IPS-NIHi7 (cell line): ENCODE data around the gene MAD1L1.

Source experiments
- DNase-seq: peaks from one replicate; pipeline ENCODE4 v3.0.0; 2012; ENCODE audit warnings: mixed read lengths; ENCODE audit errors: extremely low spot score

The MAD1L1 gene

DNA sequence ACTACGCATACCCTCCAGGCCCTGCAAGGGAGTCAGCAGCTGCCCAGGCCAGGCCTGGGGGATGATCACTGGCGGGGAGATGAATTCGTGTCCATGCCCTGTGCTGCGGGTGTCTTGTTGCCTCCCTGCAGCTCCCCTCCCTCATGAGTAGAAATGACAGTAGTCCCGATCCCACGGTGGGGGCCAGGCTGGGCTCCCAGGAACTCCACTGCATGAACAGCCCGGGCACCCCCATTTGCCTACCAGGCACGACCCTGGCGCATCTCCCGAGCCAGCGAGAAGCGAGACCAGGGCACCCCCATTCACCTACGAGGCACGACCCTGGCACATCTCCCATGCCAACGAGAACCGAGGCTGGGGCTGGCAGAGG is 316.2 kb downstream of the MAD1L1 start:
- DNase-seq: no peak

DNA sequence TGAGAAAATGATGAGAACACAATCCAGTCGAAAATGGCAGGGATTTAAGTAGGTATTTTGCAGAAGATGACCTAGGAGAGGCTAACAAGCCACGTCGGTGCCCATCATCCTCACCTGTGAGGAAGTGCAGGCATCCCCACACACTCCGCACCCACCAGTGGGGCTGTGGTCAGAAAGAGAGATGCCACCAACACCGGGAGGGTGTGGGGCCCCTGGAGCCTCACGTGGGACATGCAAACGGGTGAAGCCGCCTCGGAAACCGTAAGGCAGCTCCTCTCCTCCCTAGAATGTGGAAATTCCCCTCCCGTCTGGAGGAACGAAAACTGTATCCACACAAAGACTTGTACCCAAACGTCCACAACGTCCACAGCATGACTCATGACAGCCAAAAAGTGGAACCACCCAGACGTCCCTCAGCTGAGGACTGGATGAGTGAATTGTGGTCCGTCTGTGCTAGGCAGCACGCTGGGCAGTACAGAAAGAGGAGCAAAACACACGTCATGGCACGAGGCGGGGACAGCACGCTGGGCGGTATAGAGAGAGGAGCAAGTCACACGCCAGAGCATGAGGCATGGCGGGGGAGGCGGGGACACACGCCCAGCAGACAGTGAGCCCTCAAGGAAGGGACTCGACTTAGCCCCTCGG is 316.7 kb downstream of the MAD1L1 start:
- DNase-seq: no peak

- DNase-seq: no peak
These were observed 317.4 kb downstream of the MAD1L1 start for GRCh38 chr7:1915326-1915725.

- no peak for DNase-seq
These were observed 318.0 kb downstream of the MAD1L1 start for GRCh38 chr7:1914743-1915142.

DNA sequence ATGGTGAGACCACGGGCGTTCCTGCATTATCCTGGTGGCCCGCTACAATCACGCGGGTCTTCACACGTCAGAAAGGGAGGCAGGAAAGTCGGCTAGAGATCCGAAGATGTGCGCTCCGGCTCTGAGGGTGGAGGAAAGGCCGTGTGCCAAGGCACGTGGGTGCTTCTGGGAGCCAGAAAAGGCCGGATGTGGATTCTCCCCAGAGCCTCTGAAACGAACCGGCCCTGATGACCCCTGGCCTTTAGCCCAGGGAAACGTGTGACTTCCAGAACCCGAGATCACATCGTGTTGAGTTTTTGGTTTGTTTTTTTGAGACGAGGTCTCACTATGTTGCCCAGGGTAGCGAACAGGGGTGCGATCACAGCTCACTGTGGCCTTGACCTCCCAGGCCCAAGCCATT is 318.4 kb downstream of the MAD1L1 start:
- DNase-seq: no peak

DNA sequence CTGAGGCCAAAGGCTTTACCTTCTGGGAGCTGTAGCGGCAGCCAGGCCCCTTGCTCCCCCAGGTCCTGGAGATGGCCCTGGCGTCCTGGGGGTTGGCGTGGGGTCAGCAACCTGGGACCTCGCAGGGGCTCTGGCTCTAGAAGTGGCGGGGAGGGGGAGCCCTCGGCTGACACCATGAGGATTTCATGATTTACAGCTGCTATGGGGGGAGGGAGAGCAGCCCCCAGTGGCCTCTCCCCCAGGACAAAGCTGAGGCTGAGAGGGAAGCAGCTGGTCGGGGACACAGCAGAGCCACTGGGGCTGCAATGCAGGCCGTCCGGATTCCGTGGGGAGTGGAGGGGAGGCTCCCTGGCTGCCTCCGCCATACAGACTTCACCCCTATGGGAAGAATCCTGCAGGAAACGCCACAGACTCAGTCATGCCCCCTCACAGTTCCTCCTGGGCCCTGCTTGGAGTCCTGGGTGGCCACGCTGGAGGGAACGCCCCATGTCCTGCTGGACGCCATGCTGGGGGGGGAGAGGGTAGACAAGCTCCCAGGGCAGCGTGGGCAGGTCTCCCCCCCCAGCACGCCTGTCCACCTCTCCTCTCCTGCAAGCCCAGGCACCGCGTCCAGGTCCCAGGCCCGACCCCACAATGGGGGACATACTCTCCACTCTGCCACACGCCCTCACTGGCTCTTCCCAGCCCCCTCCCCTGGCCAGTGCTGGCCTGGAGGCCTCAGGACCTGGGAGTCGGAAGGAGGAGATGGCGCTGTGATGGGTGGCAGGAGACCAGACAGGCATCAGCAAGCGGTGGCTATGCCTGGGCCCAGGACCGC is 319.1 kb downstream of the MAD1L1 start:
- no peak for DNase-seq

DNA sequence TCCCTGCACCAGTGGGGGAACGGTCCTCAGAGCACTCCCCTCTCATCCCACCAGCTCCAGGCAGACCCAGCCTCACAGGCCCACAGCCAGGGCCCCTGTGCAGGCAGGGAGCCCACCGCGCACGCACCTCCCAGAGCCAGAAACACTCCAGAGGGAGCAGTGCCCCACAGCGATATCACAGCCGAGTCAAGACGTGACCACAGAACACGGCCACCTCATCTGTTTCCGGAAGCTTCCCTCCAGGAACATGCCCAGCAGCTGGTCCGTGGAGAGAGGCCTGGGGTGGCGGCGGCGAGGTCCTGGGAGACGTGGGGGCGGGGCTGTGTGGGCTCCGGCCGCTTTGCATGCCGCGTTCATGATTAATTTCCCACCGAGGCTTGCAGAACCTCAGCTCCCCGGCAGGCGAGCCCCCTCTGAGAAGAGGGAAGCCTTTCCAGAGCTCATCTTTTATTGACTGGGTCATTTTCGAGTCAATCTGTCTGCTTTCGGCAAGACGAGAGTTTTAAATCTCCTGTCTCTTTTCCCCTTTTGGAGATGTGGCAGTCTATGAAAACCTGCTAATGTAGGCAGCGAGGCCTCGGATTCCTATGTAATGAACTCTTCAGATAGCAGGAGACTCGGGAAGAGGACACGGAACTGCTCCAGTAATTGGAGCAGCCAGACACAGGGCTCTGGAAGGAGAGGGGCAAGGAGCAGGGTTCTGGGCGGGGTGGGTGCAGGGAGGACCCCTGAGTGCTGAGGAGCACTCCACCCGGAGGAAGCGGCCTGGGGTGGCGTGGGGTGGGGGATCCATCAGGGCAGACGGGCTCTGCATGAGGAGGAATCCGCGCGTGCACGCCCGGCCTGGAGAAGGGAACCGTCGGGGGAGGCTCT is 319.9 kb downstream of the MAD1L1 start:
- no peak for DNase-seq

DNA sequence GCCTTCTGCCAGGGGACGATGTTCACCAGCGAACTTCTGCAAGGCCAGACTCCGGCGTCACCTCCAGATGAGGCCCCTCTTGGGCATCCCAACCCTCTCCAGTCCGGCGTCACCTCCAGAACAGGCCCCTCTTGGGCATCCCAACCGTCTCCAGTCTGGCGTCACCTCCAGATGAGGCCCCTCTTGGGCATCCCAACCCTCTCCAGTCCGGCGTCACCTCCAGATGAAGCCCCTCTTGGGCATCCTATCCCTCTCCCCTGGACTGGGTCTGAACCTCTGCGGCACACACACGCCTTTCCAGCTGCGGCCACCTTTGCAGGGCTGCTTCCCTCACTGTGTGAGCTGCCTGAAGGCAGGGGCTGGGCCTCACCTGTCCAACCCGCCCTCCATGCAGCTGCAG is 321.2 kb downstream of the MAD1L1 start:
- no peak for DNase-seq

- DNase-seq: no peak
These were observed 321.9 kb downstream of the MAD1L1 start for GRCh38 chr7:1910827-1911226.

DNA sequence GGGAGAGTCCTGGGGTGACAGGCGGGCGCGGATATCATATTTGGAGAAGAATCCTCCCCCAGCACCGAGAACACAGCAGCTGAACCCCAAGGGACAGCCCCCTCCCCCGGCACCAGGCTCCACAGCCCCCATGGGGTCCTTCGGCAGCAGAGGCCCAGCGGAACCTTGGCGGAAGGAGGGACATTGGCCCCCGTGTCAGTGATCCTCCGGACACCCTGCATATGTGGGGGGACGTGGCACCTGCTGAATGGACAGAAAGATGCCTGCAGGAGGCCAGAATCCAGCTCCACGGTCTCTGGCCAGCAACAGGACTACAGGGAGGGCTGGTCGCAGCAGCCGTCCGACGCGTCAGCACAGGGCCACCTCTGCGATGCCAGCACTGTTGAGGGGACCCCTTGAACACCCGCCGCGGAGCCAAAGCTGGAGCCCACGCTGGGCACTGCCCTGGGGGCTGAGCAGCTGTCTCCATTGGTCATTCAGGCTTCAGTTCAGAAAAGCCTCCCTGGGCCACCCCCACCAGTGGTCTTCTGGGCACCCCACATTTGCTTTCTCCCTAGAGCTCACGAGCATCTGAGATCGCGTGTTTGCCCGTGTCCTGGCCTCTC is 322.6 kb downstream of the MAD1L1 start:
- DNase-seq: no peak

GRCh38 chr7:1909476-1909875 is 323.3 kb downstream of the MAD1L1 start:
- DNase-seq: no peak

DNA sequence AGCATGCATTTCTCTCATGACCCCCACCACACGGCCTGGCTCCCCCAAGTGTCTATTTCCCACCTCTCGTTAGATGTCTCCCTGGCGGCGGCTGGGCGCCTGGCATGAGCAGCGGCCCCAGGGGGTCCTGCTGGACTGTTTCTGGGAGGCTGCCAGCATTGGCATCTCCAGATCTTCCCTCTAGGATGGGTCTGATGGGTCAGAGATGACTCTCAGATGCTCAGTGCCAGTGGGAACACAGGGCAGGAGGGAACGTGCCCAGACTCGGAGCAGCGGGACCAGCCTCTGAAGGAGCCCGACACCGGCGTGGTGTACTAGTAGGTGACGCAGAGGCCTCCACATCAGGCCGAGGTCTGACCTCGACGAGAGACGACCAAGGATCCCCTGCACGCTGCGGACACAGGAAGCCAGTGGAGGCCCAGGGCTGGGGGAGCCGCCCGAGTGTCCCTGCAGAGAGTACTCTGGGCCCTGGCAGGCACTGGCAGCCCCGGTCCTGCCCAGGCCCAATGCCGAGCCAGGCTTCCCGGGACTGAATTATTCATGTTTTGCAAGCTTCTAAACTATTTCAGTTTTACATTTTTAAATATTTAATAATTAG is 323.8 kb downstream of the MAD1L1 start:
- DNase-seq: no peak

- DNase-seq: no peak
These were observed 324.9 kb downstream of the MAD1L1 start for GRCh38 chr7:1907751-1908365.

- no peak for DNase-seq
These were observed 325.6 kb downstream of the MAD1L1 start for GRCh38 chr7:1906988-1907745.

DNA sequence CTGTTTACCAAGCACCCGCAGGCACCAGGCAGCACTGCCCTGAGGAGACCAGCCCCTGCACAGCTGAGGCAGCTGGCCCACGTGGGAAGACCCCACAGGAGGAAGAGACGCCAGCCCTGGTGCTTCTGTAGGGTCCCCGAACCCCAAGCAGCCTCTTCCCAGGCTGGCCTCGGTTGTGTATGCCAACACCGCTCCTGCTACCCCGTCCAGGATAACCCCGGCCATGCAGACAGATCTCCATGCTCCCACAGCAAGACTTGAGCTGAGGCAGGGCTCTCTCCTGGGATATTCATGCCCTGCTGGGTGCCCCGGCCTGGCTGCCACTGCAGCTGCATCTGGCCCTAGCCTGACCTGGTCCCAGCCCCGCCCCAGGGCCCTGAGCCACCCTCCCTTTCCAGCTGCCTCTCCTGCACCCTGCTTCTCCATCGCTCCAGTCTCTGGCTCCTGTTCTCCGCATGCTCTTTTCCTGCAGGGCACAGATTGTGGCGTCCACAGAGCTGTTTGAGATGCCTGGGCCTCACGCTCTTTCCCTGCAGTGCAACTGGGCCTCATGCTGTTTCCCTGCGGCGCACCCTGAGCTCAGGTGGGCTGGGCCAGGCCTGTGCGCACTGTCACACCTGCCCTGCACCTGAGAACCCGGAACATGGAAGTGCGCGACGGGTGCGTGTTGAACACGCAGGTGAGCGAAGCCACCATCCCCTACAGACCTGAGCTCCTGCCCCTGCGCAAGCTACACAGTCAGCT is 326.5 kb downstream of the MAD1L1 start:
- DNase-seq: no peak

DNA sequence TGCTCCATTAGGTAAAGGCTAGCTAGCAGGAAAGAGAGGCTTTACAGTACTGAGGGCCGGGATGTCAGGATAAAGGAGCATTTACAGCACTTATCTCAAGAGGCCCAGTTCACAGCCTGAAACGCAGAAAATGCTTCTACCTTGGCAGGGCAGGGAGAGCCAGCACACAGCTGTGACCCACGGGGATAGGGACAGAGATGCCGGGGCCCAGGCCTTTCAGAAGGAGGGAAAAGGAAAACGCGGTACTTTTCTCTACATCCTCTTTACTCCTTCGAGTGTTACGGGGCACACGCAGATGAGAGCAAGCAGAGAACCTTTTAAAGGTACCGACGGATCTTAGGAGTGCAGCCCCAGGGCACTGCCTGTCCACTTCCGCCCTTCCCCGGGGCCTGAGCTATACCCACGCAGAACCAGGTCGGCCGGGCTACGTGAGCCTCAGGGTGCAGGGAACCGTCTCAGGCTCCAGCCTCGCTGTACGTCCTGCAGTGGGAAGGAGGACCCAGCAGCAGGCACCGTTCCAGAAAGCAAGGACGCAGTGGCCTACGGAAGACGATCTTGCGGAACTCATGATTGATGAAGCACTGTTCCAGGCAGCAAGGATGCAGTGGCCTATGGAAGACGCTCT is 330.4 kb downstream of the MAD1L1 start:
- DNase-seq: no peak

DNA sequence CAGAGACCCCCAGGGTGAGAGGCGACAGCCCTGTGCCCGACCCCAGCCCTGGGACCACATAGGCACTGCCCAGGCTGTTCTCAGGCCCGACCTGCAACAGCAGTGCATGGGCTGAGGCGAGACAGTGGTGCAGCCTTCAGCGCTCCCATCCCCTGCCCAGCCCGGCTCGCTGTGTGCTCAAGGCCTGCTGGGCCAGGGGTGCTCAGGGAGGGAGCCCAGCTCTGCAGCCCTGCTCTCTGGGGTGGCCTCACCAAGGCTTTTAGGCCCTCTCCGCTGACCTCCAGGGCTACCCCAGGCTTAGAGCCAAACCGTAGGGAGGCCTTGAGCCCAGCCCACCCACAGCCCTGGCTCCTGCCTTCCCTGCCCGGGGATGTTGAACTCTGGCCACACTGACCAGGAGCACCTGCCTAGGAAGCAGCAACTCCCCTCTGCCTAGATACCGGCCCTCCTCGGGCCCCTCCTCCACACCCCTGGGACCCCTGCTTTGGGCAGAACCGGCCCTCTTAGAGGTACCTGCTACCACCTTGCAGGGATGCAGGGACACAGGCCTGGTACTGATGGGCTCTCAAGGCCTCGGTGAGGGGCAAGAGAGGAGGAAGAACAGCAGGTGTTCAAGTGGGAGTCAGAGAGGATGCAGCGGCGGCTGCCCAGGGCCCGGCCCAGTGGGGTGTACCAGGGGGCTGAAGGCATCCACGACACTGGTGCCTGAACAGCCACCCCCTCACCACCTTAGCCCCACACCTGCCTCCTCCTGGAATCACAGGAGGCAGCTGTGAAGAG is 331.1 kb downstream of the MAD1L1 start:
- no peak for DNase-seq

GRCh38 chr7:1900847-1901246 is 331.9 kb downstream of the MAD1L1 start:
- no peak for DNase-seq
